Measurements from ENCODE around the gene TEP1. TPM values are rescaled to one million over a fixed set of nuclear protein-coding genes. Genes with fewer than 3 reads are reported as not detected.

TEP1 gene
- total RNA-seq, 1 donor from 2014 or later, result 24.1 TPM

- TF ChIP-seq, protein P1, sequence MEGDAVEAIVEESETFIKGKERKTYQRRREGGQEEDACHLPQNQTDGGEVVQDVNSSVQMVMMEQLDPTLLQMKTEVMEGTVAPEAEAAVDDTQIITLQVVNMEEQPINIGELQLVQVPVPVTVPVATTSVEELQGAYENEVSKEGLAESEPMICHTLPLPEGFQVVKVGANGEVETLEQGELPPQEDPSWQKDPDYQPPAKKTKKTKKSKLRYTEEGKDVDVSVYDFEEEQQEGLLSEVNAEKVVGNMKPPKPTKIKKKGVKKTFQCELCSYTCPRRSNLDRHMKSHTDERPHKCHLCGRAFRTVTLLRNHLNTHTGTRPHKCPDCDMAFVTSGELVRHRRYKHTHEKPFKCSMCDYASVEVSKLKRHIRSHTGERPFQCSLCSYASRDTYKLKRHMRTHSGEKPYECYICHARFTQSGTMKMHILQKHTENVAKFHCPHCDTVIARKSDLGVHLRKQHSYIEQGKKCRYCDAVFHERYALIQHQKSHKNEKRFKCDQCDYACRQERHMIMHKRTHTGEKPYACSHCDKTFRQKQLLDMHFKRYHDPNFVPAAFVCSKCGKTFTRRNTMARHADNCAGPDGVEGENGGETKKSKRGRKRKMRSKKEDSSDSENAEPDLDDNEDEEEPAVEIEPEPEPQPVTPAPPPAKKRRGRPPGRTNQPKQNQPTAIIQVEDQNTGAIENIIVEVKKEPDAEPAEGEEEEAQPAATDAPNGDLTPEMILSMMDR (IDR thresholded peaks at IDR 0.05; ENCODE audit: insufficient read depth, low read length, poor library complexity, severe bottlenecking), result no peak
- H3K4me3 ChIP-seq (ENCODE audit: low read depth, low read length), result no peak overlapping the region
- H3K36me3 ChIP-seq (ENCODE audit: control insufficient read depth, insufficient read depth, low read length), result no peaks in the 10 kb centered on the region
- no peaks in the 10 kb centered on the region for H3K27me3 ChIP-seq (ENCODE audit: control insufficient read depth, insufficient read depth, low read length)
- no peak for DNase-seq (ENCODE audit: low read depth)
These were observed 11.6 kb upstream of the TEP1 start for GRCh38 chr14:20424851-20425250.

DNA sequence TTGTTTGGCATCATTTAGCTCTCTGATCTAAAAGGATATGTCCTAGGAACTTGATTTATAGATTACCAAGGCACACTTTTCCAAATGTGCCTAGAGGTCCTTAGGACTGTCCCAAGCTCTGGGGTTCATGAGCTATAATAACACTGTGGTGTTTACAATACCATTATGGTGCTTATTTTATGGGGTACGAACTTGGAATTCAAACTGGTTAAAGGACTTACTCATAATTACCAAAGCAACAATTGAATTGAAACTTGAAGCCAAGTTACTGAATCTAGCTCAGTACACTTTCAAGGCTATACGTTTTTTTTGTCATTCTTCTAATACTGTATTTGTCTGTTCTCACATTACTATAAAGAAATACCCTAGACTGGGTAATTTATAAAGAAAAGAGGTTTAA, 9.6 kb upstream of the TEP1 start:
- no peak for DNase-seq (ENCODE audit: low read depth)
- Histone ChIP-seq H3K27me3 (ENCODE audit: control insufficient read depth, insufficient read depth, low read length) (no peaks in the 10 kb centered on the region), H3K36me3 (ENCODE audit: control insufficient read depth, insufficient read depth, low read length) (no peaks in the 10 kb centered on the region), H3K4me3 (ENCODE audit: low read depth, low read length) (no peak overlapping the region)
- TF ChIP-seq, protein P1 (IDR thresholded peaks at IDR 0.05; ENCODE audit: insufficient read depth, low read length, poor library complexity, severe bottlenecking), result no peak

GRCh38 chr14:20421267-20421666, 8.0 kb upstream of the TEP1 start:
- H3K36me3 ChIP-seq (ENCODE audit: control insufficient read depth, insufficient read depth, low read length), result no peaks in the 10 kb centered on the region
- TF ChIP-seq, protein P1 (IDR thresholded peaks at IDR 0.05; ENCODE audit: insufficient read depth, low read length, poor library complexity, severe bottlenecking), result no peak

DNA sequence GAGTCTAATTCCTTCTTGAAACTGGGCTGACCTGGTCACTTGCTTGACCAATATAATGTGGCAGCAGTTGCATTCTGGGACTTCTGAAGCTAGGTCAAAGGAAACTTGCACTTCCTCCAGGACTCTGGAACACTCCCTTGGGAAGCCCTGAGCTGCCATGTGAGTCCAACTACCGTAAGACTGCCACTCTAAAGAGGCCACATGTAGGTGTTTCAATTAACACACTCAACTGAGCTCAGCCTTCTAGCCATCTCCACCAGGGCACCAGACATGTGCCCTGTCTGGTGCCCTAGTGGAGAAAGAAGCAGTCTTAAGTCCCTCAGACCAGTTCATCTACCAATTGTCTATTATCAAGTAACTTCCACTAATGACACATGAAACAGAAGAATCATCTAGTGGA, 6.1 kb upstream of the TEP1 start:
- TF ChIP-seq, protein P1 (IDR thresholded peaks at IDR 0.05; ENCODE audit: insufficient read depth, low read length, poor library complexity, severe bottlenecking), result no peak
- no peaks in the 10 kb centered on the region for H3K27me3 ChIP-seq (ENCODE audit: control insufficient read depth, insufficient read depth, low read length)
- no peaks in the 10 kb centered on the region for H3K36me3 ChIP-seq (ENCODE audit: control insufficient read depth, insufficient read depth, low read length)

More at GRCh38 chr14:20421267-20421666, 8.0 kb upstream of the TEP1 start:
- no peak for DNase-seq (ENCODE audit: low read depth)
- Histone ChIP-seq H3K4me3 (ENCODE audit: low read depth, low read length) (no peak overlapping the region), H3K27me3 (ENCODE audit: control insufficient read depth, insufficient read depth, low read length) (no peaks in the 10 kb centered on the region)

DNA sequence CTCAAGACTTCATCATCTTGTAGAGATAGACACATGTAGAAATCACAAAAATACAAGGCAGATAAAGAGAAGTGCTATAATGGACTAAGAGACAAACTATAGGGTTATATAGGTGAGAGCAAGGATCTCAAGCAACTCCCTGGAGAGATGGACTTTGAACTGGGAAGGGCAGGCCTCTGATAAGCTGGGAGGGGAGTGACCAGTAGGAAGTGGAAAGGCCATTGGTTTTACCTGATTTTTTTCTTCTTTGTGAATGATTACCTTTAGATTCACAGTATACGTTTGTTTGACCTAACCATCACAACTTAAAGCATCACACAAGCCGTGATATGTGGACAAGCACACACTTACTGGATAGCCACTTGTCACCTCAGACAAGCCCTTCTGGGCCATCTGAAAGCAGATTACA, 5.2 kb upstream of the TEP1 start:
- no peak for DNase-seq (ENCODE audit: low read depth)
- Histone ChIP-seq H3K4me3 (ENCODE audit: low read depth, low read length) (no peak overlapping the region), H3K36me3 (ENCODE audit: control insufficient read depth, insufficient read depth, low read length) (no peaks in the 10 kb centered on the region), H3K27me3 (ENCODE audit: control insufficient read depth, insufficient read depth, low read length) (no peaks in the 10 kb centered on the region)
- TF ChIP-seq, protein P1 (IDR thresholded peaks at IDR 0.05; ENCODE audit: insufficient read depth, low read length, poor library complexity, severe bottlenecking), result no peak

More for the DNA sequence above, 6.1 kb upstream of the TEP1 start:
- no peak for DNase-seq (ENCODE audit: low read depth)
- no peak overlapping the region for H3K4me3 ChIP-seq (ENCODE audit: low read depth, low read length)

Data from kidney epithelial cell (primary cell).